HG02840 (cell line): Measurements from ENCODE around the gene ARL4A.
A peak's percentile ranks its signal among the peaks of the same experiment; 100 is the strongest.
"Not testable (repeated sequence)": the region's sequence is repeated elsewhere in the genome, so short reads cannot be mapped to it uniquely, and the experiment has no call there.

Source experiments
- ATAC-seq: cut with Tn5 transposase; IDR thresholded peaks from one replicate; pipeline ENCODE4 v1.9.1; 2021; ENCODE audit warnings: mild to moderate bottlenecking, moderate library complexity, moderate number of reproducible peaks; ENCODE audit not compliant: unreplicated experiment, low FRiP score

Gene ARL4A, protein sequence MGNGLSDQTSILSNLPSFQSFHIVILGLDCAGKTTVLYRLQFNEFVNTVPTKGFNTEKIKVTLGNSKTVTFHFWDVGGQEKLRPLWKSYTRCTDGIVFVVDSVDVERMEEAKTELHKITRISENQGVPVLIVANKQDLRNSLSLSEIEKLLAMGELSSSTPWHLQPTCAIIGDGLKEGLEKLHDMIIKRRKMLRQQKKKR

DNA sequence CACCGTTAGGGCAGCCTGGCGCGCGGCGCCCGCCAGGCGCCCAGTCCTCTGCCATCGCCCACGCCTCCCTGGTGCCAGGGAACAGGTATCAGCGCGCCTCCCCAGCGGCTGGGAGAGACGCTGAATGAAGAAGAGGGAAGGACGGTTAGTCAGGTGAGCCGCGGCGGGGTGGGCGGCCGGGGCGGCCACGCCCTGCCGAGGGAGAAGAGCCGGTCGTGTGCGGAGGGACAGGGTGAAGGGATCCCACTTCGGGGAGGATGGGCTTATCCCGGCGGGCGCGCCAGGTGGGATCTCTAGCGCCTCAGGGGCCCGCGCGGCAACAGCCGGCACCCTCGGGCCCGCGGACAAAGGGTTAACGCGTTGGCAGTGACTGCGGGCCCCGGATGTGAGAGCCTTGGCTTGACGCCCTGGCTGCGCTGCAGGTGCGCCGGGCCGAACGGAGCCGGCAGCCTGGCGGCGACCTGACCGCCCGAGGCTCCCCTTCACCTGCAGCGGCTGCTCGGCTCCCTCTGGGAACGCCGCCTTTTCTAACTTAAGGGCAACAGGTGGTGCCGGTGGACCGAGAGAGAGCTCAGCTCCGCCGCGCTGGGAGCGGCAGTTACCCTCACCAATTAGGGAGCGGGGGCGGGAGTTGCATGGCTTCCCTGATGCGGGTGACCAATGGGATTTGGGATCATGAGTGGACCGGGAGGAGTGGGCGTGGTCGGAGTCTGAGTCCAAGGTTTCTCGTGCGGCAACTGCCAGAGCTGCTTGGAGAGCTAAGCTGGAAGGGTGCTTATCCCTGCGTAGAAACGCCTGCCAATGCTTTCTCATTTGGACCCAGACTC lies at the start of gene ARL4A:
ARL4A (plus strand) TSS at position 743 of the 827 bp plus-strand sequence. CDS start 622 bp downstream, outside the sequence.
- ATAC-seq: peak; percentile 75

- peak; percentile 55 for ATAC-seq
Observed at GRCh38 chr7:12637819-12638592, 49.4 kb upstream of the ARL4A start.

DNA sequence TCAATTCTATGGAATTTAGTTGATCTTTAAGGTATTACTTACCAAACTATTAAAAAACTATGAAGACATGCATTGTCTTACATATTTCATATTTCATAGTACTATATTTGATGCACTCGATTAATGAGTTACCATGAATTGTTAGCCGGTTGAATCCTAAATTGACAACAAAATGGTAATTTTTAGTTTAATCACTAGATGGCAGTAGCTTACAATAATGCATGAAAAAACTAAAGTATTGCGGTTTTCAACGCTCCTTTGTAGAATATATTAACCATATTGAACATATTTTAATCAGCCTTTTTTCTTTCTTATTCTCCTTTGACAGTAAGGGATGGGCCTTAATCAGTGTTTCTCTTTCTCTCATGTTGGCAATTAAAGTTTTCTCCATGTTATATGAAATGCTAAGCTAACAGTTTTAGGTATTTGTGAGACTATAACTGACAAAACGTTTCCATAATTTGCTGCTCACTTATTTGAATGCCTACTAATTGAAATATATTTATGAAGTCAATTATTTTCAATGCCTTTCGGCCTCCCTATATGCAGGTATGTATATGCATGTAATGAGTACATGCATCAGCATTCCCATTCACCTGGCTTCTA lies 48.5 kb upstream of the ARL4A start:
- no peak for ATAC-seq

GRCh38 chr7:12640299-12641096 lies 46.9 kb upstream of the ARL4A start:
- no peak for ATAC-seq

DNA sequence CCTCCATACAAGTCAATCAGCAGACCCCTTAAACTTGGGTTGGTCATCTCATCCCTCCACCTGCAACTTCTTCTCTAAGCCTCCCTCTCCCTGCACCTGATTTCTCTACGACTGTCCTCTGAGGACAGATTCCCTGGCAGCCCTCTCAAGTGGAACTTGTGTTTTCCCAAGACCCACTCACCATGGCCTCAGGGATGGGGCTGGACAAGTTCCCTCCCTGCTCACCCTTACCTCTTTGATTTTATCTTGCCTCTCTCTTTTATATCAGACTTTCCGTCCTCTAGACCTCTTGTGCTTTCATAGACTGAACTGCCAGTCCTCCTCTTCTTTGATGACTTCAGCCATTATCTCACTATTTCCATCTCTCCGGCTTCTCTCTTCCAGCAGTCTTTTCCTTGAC lies 46.2 kb upstream of the ARL4A start:
- no peak for ATAC-seq

DNA sequence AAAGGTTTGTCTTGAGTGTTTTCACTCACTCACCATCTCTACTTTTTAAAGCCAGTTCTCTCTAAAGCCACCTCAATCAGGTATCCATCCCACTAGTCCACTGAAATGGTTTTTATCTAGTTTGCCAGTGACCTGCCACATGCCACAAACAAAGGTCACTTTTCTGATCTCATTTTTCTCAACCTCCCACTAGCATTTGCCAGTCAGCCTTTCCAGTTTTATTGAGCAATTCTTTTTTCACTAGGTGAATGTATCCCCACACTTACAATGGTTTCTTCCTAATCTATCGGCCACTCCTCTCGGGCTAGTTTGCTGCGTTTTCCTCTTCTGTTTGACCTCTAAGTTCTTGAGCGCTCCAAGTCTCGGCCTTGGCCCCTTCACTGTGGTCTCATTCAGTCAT lies 44.9 kb upstream of the ARL4A start:
- no peak for ATAC-seq

DNA sequence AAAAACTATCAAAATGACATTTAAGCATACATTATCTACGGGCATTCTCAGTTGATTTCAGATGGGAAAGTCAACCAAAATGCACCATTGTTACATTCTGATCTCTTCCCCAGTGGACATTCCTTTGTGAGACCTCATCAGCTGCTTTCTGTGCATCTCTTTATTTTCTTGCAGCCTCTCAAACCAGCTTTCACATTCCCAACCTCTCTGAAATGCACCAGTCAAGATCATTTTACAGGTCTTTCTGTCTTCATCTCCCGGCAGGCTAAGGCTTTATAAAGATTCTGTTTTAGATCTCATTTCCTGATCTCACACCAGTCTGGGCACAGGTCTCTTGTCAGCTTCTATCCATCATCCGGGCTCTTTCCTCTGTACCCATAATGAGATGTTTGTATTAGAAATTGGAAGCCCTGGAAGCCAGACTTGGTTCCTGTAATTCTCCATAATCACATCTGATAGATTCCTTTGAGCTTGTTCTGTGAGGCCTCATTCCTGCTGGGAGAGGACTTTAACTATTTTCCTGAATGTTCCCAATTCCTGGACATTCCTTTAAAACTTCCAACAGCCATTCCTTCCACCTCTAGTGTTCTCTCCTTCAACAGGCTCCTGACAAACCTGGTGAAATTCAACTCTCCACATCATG lies 44.3 kb upstream of the ARL4A start:
- no peak for ATAC-seq

DNA sequence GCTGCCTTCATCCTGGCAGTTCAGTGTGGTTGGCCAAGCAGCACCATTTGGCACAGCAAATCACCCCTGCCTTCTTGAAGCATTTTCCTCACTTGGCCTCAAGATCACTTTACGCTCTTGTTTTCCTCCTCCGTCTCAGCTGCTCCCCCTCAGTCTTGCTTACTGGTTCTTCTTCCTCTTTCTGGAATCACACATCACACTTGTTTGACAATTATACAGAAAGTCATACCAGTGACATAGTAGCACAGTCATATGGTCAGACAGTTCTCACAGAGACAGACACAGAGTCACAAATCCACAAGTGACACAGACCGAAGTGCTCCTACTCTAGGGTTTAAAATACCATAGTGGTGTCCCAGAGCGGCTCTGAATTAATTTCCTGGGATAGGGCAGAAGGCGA lies 43.8 kb upstream of the ARL4A start:
- ATAC-seq: no peak

GRCh38 chr7:12645212-12645611 lies 42.2 kb upstream of the ARL4A start:
- not testable (repeated sequence) for ATAC-seq

DNA sequence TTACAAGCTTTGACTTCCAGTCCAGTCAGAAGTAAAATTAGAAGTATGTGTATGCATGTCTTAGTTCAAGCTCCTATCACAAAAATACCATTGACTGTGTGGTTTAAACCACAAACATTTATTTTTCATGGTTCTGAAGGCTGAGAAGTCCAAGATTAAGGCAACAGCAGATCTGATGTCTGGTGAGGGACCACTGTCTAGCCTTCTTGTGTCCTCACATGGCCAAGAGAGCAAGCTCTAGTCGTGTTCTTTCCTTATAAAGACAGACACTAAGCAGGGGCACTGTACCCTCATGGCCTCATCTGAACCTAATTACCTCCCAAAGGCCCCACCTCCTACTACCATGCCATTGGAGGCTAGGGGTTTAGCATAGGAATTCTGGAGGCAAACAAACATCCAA lies 41.3 kb upstream of the ARL4A start:
- ATAC-seq: no peak

- ATAC-seq: no peak
Observed at GRCh38 chr7:12647364-12648219, 39.8 kb upstream of the ARL4A start.

GRCh38 chr7:12648704-12649261 lies 38.6 kb upstream of the ARL4A start:
- no peak for ATAC-seq

GRCh38 chr7:12649348-12649747 lies 38.1 kb upstream of the ARL4A start:
- ATAC-seq: no peak

- ATAC-seq: no peak
Observed at GRCh38 chr7:12650080-12650479, 37.4 kb upstream of the ARL4A start.

- ATAC-seq: no peak
Observed at GRCh38 chr7:12653110-12653509, 34.3 kb upstream of the ARL4A start.

DNA sequence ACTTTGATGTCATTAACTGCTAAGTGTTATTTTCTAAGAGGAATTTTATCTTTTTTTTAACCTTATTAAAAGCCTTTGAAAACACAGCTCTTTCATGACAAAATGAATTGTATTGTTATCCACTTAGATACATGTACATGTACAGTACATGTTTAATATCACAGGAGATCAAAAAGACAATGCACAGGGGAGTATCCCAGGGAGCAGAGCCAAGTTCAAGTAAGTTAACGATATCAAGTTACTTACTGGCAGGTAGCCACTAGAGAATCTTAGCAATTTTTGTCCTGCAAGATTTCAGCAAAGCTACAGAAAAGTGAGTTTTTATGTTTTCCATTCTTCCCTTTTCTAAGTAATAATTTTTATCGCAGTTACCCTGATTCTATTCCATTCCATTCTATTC lies 33.9 kb upstream of the ARL4A start:
- ATAC-seq: no peak

GRCh38 chr7:12655161-12655560 lies 32.3 kb upstream of the ARL4A start:
- no peak for ATAC-seq

DNA sequence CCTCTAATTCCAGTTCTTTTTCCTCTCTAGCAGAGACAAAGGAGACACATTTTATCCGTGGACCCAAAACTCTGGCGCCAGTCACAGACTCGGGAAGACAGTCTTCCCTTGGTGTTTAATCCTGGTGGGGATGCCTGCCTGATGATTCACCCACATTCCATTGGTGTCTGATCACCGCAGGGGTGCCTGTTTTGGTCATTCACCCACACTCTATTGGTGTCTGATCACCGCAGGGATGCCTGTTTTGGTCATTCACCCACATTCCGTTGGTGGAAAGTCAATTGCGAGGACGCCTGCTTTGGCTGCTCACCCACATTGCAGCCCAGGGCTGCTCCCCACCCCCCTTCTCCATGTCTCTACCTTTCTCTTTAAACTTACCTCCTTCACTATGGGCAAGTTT lies 27.0 kb upstream of the ARL4A start:
- not testable (repeated sequence) for ATAC-seq
